ENCODE measurements around the gene TRIM13.
"Not testable (repeated sequence)": the region's sequence is repeated elsewhere in the genome, so short reads cannot be mapped to it uniquely, and the experiment has no call there.

The TRIM13 gene, protein sequence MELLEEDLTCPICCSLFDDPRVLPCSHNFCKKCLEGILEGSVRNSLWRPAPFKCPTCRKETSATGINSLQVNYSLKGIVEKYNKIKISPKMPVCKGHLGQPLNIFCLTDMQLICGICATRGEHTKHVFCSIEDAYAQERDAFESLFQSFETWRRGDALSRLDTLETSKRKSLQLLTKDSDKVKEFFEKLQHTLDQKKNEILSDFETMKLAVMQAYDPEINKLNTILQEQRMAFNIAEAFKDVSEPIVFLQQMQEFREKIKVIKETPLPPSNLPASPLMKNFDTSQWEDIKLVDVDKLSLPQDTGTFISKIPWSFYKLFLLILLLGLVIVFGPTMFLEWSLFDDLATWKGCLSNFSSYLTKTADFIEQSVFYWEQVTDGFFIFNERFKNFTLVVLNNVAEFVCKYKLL

GRCh38 chr13:49996951-49997895, at the start of gene TRIM13:
TSS of gene TRIM13 (plus strand) at chr13:49997042. CDS start at chr13:50011941, 14,899 bp downstream.
- DNase-seq, result no peak

DNA sequence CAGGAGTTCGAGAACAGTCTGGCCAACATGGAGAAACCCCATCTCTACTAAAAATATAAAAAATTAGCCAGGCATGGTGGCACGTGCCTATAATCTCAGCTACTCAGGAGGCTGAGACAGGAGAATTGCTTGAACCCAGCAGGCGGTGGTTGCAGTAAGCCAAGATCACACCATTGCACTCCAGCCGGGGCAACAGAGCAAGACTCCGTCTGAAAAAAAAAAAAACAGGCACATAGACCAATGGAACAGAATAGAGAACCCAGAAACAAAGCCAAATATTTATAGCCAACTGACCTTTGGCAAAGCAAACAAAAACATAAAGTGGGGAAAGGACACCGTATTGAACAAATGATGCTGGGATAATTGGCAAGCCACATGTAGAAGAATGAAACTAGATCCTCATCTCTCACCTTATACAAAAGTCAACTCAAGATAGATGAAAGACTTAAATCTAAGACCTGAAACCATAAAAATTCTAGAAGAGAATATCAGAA, 48.0 kb upstream of the TRIM13 start:
- DNase-seq, result not testable (repeated sequence)

DNA sequence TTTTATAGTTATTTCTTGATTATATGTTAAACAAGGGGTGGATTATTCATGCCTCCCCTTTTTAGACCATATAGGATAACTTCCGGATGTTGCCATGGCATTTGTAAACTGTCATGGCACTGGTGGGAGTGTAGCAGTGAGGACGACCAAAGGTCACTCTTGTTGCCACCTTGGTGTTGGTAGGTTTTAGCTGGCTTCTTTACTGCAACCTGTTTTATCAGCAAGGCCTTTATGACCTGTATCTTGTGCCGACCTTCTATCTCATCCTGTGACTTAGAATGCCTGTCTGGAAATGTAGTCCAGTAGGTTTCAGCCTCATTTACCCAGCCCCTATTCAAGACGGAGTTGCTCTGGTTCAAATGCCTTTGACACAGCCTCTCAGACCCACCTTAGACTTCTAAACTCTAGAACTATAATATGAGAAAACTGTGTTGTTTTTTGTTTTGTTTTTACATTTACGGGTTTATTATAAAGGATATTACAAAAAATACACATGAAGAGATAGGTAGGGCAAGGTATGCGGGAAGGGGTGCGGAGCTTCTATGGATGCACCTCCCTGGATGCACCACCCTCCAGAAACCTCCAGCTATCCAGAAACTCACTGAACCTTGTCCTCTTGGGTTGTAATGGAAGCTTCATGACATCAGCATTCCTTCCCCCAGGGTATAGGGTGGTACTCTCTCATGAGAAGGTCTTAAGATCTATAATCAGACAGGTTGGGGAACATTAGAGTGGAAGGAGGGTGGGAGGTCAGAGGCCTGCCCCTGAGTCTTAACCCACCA, 44.9 kb upstream of the TRIM13 start:
- DNase-seq, result no peak

DNA sequence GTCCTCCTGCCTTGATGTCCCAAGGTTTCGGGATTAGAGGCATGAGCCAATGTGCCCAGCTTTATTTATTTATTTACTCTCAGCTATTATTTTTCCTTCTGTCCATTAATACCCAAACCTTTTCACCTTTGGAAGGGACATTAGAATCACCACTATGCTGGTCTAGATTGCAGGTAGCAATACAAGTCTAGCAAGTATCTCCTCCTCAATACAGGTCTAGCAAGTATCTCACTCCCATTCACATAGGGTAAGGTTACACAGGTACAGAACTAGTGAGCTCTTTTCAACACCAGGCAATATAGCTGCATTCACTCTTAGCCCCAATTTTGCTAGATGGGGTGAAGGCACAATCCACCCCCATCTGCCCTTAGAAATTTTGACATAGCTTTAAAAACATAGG, 43.3 kb upstream of the TRIM13 start:
- no peak for DNase-seq

GRCh38 chr13:49954674-49955455, 42.0 kb upstream of the TRIM13 start:
- DNase-seq, result no peak

- no peak for DNase-seq
These were observed 40.7 kb upstream of the TRIM13 start for GRCh38 chr13:49956131-49956530.

GRCh38 chr13:49958321-49958720, 38.5 kb upstream of the TRIM13 start:
- no peak for DNase-seq

DNA sequence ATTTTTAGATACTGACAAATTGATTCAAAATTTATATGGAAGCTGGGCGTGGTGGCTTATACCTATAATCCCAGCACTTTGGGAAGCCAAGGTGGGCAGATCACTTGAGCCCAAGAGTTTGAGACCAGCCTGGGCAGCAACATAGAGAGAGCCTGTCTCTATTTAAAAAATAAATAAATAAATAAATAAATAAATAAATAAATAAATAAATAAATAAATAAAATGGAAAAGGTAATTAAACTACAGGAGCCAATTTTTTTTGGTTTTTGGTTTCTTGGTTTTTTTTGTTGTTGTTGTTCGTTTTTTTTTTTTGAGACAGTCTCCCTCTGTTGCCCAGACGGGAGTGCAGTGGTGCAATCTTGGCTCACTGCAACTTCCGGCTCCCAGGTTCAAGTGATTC, 29.4 kb upstream of the TRIM13 start:
- no peak for DNase-seq

- DNase-seq, result no peak
These were observed 24.1 kb upstream of the TRIM13 start for GRCh38 chr13:49972709-49973108.

DNA sequence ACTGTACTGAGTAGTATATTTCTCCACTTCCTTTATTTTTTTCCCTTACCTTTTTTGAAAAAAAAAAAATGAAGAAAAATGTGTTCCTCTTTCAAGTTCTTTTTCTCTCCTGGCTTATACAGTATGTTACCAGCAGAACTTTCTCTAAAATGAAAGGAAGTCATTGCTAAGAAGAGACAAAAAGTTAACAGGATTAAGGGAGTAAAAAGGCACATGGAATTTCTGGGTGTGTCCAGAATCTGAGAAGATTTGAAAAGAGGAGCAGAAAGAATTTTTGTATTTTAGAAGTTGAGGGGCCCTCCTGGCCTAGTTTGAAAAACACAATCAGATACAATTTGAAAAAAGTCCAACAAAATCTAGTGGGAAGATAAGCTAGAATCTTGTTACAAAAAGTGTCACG, 21.0 kb upstream of the TRIM13 start:
- no peak for DNase-seq

DNA sequence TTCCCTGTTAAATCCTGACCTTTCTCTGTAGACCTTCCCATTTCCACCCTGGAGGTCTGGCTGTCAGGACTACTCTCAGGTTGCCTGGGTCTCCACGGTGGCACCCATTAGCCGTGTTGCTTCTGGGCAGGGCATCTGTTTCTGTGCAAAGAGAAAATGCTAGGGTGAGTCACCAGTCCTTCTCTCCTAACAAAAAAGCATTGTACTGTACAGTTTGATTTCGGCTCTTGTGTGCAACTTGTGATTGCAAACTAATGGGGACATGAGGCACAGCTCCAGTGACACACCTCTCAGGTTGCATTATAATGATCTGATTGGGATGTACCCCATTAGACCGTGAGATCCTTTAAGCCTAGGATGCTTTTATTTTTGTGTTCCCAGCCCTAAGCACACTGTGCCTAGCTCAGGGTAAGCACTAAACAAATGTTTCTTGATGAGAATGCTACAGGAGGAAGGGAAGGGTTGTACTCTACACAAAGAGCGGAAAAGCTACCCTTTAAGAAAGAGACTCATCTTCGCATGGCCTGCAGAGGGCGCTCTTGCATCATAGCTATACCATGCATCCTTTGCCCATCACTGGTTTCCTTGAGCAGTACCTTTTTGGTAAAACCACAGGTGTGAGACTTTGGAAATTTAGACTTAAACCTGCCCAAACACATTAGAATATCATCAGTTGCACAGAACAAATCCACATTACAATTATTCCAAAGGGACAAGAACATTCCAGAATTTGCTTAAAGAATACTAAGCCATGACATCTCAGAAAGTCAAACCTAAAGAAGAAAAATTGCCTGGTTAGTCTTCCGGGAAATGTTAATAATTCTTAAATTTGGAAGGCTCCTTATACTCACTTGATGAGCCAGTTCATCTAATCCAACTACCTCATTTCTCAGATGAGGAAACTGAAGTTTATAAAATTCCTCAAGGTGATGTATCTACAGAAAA, 20.3 kb upstream of the TRIM13 start:
- no peak for DNase-seq

GRCh38 chr13:49977992-49978391, 18.9 kb upstream of the TRIM13 start:
- DNase-seq, result no peak

- DNase-seq, result no peak
These were observed 16.6 kb upstream of the TRIM13 start for GRCh38 chr13:49980266-49980665.

GRCh38 chr13:49985129-49985528, 11.7 kb upstream of the TRIM13 start:
- DNase-seq, result no peak

GRCh38 chr13:49986471-49986870, 10.4 kb upstream of the TRIM13 start:
- DNase-seq, result no peak

GRCh38 chr13:49990612-49991011, 6.2 kb upstream of the TRIM13 start:
- not testable (repeated sequence) for DNase-seq

GRCh38 chr13:49993111-49993510, 3.7 kb upstream of the TRIM13 start:
- no peak for DNase-seq

DNA sequence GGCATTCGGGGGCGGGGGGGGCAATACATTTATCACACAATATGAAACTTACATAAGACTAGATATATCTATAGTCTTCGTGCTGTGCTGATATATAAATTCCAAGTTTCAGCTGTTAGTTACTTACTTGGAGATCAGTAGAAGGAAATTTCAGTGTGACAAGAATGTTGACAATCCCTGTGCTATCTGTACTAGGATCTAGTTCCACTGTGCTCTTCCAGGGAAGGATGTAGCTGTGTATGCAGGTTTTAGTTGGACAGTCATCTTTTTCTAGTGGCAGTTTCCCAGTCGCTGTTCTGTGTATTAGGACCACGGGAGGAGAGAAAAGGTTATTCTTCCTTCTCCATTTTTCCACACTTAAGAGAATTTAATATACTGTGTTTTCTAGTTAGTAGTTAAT, 3.2 kb upstream of the TRIM13 start:
- no peak for DNase-seq

DNA sequence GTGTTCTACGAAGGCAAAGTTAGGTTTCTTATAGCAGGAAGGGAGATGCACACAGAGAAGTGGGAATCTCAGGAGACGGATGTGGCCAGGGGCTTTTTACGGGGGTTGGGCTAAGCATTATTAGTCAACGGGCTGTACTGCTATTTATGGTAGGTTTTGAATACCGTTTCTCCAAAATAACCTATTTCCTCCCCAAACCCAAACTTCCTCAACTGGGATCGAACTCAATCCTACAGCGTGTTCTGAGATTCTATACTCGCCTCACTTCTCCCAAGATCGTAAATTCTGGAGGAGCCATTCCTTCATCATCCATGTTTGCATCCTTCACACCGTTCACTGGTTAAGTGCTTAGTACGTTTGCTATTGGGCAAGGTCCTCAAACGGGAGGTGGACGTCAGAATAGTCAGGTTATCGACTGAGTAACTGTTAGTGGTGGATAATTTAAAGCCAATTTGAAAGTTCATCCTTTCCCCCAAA, 1.2 kb upstream of the TRIM13 start:
- no peak for DNase-seq

DNA sequence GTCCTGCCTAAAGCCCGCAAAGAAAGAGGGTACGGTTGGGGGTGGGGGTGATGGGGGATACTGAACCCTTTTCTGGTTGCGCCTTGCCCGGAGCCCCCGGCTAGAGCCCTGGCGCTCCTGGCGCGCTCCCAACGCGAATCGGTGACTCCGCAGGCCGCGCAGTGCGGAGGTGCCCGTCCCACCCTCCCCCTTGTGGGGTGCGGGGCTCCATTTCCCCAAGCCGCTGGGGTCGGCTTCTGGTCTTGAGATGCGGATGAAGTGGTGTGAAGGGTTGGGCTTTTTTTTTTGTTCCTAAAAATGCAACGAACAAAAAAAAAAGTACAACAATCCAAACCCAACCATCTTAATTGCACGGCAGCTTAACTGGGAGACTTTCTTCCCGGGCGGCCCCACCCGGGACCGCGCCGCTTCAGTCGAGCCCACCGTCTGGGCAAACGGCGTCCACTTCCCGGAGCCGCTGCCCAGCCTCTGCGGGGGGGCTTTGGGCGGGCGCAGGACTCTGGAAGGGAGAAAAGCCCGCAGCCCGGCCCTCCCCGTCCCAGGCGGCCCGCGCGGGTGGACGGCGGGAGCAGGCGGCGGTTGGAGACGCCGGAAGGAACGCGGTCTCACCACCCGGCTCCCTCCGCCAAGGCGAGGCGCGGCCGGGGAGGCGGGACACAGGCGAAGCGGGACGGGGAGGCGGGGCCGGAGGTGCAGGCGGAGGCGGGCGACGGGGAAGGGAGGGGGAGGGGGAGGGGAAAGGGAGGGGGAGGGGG, 504 bp upstream of the TRIM13 start:
- DNase-seq, result no peak

All from NCI-H1436 treated with DMSO at 0.1 percent for 48 hours (cell line).